Activated T-helper 1 cell treated with anti-CD3 and anti-CD28 coated beads, Interleukin-2, amount 50 U/mL, for 16 hours (primary cell): ENCODE measurements around the gene CES3.
"Not testable (repeated sequence)": the region's sequence is repeated elsewhere in the genome, so short reads cannot be mapped to it uniquely, and the experiment has no call there.

Experiments
- DNase-seq, 2 donors: peaks; one replicate each; pipeline ENCODE4 v3.0.0-alpha.2; 2020; ENCODE audit warnings: low read depth in 1 of 2, low spot score in 1 of 2

Gene CES3

GRCh38 chr16:66946541-66946940 is 14.5 kb upstream of the CES3 start:
- no peak for DNase-seq

DNA sequence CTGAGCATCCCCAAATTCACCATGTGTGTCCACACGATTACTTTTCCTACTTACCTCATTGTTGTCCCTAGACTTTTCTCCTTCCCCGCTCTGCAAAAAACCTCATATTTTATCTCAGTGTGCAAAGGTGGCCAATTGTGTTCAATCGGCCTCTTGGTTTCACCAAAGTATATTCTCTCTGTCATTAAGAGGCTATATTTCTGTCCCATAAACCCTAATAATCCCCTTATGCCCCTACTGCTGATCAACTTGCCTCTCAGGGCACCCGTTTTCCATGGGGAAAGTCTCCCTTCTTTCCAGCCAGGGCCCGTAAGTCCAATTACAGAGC is 14.1 kb upstream of the CES3 start:
- DNase-seq: no peak

- DNase-seq: peak; percentile 65 to 68
These were observed 13.6 kb upstream of the CES3 start for GRCh38 chr16:66947302-66948065.

DNA sequence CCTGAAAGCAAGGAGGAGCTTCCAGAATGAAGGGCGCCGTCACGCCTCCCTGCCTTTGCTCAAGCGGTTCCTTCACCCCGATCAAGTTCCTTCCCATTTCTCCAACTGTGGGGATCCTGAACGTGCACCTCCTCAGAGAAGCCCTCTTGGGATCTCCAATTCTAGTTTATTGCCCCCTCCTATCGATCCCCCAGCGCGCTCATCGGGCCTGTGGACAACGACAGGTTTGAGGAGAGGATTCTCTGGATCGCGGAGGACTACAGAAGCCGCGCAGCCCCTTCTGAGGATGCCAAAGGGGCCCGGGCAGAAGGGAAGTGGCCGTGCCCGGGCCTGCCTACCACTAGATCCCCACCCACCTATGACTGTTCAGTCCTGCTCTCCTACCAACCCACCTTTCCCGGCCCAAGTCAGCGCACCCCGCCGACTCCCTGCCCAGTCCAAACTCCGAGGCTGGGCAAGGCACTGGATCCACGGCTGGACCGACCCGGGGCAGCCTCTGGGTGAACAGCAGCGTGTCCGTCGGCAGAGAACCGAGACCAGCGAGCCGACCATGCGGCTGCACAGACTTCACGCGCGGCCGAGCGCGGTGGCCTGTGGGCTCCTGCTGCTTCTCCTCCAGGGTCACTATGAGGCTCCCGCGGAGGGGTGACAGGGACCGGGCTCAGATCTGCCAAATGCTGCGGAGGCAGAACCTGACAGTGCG is 12.8 kb upstream of the CES3 start:
- DNase-seq: no peak

DNA sequence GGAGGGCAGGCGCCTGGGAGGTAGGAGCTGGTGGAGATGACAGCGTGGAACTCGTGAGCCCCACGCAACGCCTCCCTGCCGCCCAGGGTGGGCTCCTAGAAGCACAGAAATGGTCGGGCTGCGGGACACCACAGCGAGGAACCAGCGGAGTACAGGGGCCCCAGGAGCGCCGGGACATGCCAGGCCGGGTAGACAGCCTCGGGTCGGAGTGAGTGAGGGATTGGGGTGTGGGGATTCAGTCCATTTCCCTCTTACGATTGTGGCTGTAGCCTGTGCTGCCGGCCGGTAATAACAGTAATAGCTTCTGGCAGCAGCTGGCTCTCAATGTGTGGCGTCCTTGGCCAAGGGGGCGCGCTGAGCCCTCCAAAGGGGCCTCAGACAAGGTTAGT is 12.2 kb upstream of the CES3 start:
- DNase-seq: no peak

GRCh38 chr16:66949472-66949871 is 11.6 kb upstream of the CES3 start:
- DNase-seq: no peak

DNA sequence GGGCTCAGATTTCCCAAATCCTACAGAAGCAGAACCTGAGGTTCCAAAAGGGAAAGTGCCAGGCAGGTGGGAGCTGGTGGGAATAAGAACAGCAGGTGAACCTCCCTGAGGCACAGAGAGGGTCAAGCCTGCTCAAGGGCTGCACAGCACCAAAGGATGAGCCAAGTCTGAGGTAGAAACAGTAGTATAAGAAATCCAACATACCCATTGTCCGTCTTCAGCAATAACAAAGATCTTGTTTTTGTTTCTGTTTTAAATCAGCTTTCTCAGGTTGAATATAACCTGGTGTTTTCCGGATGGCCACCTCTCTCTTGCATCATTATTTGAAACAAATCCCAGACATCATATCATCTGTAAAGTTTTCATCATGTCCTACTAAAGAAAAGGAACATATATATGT is 10.6 kb upstream of the CES3 start:
- no peak for DNase-seq

GRCh38 chr16:66950971-66951790 is 9.9 kb upstream of the CES3 start:
- no peak for DNase-seq

- no peak for DNase-seq
These were observed 8.5 kb upstream of the CES3 start for GRCh38 chr16:66952430-66953110.

DNA sequence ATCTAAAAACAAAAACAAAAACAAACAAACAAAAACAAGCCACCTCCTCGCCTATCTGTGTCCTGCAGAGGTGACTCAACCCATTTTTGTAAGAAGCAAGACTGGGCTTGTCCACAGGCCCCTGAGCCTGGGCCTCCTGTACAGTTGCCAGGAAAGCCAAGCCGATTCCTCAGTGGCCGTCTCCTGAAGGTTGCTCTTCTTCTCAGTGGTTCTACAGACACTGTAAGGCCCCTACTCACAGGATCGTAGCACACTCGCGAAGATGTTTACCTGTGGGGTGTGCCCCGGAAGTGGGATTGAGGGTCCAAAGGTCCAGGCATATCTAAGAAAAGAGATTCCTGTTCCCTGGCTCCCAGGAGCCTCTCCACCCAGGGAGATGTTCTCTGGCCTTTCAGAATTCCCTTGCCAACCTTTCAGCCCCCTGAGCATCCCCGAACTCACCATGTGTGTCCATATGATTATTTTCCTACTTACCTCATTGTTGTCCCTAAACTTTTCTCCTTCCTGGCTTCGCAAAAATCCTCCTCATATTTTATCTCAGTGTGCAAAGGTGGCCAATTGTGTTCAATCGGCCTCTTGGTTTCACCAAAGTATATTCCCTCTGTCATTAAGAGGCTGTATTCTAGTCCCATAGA is 7.5 kb upstream of the CES3 start:
- DNase-seq: no peak

DNA sequence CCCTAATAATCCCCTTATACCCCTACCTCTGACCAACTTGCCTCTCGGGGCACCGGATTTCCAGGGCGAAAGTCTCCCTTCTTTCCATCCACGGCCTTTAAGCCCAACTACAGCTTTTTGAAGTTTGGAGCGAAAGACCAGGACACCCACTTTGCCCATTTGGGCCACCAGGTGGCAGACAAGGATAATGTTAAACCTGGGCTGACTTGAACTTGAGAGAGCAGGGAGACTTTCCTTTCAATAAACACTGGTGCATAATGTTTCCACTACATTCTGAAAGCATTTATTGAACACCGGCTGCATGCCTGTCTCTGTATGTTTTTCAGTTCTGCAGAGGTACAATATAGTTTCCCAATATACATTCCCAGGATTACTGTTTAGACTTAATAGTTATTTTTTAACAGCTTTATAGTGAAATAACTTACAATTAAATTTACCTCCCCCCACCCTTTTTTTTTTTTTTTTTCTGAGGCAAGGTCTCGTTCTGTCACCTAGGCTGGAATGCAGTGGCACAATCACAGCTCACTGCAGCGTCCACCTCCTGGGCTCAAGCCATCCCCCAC is 6.9 kb upstream of the CES3 start:
- DNase-seq: peak; percentile 43 to 51

GRCh38 chr16:66955363-66956153 is 5.5 kb upstream of the CES3 start:
- not testable (repeated sequence) for DNase-seq

DNA sequence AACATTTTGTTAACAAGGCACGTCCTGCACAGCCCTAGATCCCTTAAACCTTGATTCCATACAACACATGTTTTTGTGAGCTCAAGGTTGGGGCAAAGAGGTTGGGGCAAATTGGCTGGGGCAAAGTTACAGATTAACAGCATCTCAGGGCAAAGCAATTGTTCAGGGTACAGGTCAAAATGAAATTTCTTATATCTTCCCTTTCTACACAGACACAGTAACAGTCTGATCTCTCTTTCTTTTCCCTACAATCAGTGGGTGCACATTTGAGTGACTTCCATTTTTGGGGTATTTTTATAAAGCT is 5.0 kb upstream of the CES3 start:
- DNase-seq: not testable (repeated sequence)

- no peak for DNase-seq
These were observed 2.0 kb upstream of the CES3 start for GRCh38 chr16:66958857-66959703.

GRCh38 chr16:66959704-66960161 is 1.3 kb upstream of the CES3 start:
- DNase-seq: no peak

- no peak for DNase-seq
These were observed 796 bp upstream of the CES3 start for GRCh38 chr16:66960270-66960669.

GRCh38 chr16:66961914-66962313 is 848 bp downstream of the CES3 start:
- DNase-seq: no peak

DNA sequence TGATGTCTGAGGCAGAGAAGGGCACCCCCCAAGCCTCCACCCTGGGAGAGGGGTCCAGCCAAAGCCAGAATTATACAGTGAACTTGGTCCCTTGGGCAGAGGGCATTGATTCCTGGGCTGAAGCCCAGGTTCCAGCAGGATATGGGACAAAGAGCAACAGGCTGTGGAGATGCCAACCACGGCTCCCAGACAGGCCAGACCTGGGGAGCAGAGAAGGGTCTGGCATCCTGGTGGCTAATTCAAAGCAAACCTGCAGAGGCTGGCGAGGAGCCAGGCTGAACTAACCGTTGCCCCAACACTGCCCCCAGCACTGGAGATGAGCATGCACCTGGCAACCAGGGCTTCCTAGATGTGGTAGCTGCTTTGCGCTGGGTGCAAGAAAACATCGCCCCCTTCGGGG is 3.0 kb downstream of the CES3 start:
- DNase-seq: no peak

DNA sequence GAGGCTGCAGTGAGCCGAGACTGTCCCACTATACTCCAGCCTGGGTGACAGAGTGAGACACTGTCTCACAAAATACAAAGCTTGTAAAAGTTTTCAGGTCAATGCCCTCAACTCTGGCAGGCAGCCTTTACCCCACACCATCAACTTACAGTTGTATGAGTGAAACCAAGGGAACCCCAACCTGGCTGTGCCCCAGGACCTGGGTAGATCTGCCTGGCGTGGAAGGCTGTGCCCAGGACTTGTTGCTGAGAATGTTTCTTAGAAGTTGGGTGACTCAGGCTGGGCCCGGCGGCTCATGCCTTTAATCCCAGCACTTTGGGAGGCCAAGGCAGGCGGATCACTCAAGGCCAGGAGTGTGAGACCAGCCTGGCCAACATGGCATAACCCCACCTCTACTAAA is 7.8 kb downstream of the CES3 start:
- DNase-seq: no peak
